CD14-positive monocyte (primary cell): ENCODE data around the gene NDUFS2. TPM values are rescaled to one million over a fixed set of nuclear protein-coding genes. Genes with fewer than 3 reads are reported as not detected.
A peak's percentile ranks its signal among the peaks of the same experiment; 100 is the strongest.
"Not testable (repeated sequence)": the region's sequence is repeated elsewhere in the genome, so short reads cannot be mapped to it uniquely, and the experiment has no call there.

Experiments
- DNase-seq, 3 donors: peaks; one replicate each; pipeline ENCODE4 v3.0.0-alpha.2; 2011 to 2022
- H2AFZ ChIP-seq: 2 replicates; pipeline ENCODE4 v1.6.0; 2012; ENCODE audit warnings: mild to moderate bottlenecking, low read depth, low read length, inconsistent platforms; ENCODE audit not compliant: insufficient read depth, poor library complexity, severe bottlenecking
- H3K27ac ChIP-seq, 2 donors: 1 replicate in 1 of 2; 2 replicates in 1 of 2; pipeline ENCODE4 v1.5.1; 2012 to 2013; ENCODE audit warnings: low read length in 2 of 2, control low read depth in 1 of 2, inconsistent platforms in 1 of 2, low read depth in 1 of 2, mild to moderate bottlenecking in 1 of 2
- H3K27me3 ChIP-seq, 2 donors: one replicate each; pipeline versions ENCODE4 v1.6.0 to v1.6.1; 2011 to 2013; ENCODE audit warnings: low read length in 2 of 2; ENCODE audit not compliant: control insufficient read depth in 2 of 2, insufficient read depth in 2 of 2
- H3K36me3 ChIP-seq, 2 donors: replicated peaks in 1 of 2; 1 replicate in 1 of 2; 2 replicates in 1 of 2; pipeline versions ENCODE4 v1.5.1 to v1.6.1; 2012 to 2013; ENCODE audit warnings: low read length in 2 of 2, control low read depth in 1 of 2, inconsistent platforms in 1 of 2, mild to moderate bottlenecking in 1 of 2; ENCODE audit not compliant: insufficient read depth in 2 of 2, control insufficient read depth in 1 of 2
- H3K4me1 ChIP-seq, 2 donors: 1 replicate in 1 of 2; 2 replicates in 1 of 2; pipeline versions ENCODE4 v1.5.1 to v1.6.1; 2012 to 2013; ENCODE audit warnings: low read length in 2 of 2, control low read depth in 1 of 2, inconsistent platforms in 1 of 2, mild to moderate bottlenecking in 1 of 2, moderate library complexity in 1 of 2; ENCODE audit not compliant: insufficient read depth in 2 of 2, control insufficient read depth in 1 of 2
- H3K4me2 ChIP-seq: replicated peaks from 2 replicates; pipeline ENCODE3; 2012; ENCODE audit warnings: low read length, moderate library complexity, mild to moderate bottlenecking; ENCODE audit not compliant: poor library complexity, severe bottlenecking; ENCODE audit errors: extremely low read depth
- H3K4me3 ChIP-seq, 3 experiments: fragments of 200-600 bp in 1 of 3; sonication (generic) in 1 of 3; replicated peaks in 1 of 3; 1 replicate in 2 of 3; 2 replicates in 1 of 3; pipeline ENCODE4 v1.5.1; 2011 to 2013; ENCODE audit warnings: low read length in 3 of 3, mild to moderate bottlenecking in 3 of 3, control low read depth in 2 of 3, low read depth in 2 of 3, inconsistent platforms in 1 of 3, moderate library complexity in 1 of 3
- H3K79me2 ChIP-seq: 2 replicates; pipeline ENCODE4 v1.6.0; 2012; ENCODE audit warnings: mild to moderate bottlenecking, control low read depth, inconsistent platforms, low read length, moderate library complexity; ENCODE audit not compliant: insufficient read depth
- H3K9ac ChIP-seq: 2 replicates; pipeline ENCODE4 v1.6.0; 2017; ENCODE audit warnings: low read length, mild to moderate bottlenecking; ENCODE audit not compliant: insufficient read depth, poor library complexity, severe bottlenecking
- H3K9me3 ChIP-seq, 2 donors: replicated peaks in 1 of 2; 1 replicate in 1 of 2; 2 replicates in 1 of 2; pipeline versions ENCODE4 v1.5.1 to v1.6.1; 2012 to 2013; ENCODE audit warnings: low read length in 2 of 2, control low read depth in 1 of 2; ENCODE audit not compliant: control insufficient read depth in 1 of 2, insufficient read depth in 1 of 2
- H4K20me1 ChIP-seq: 2 replicates; pipeline ENCODE4 v1.6.0; 2012; ENCODE audit warnings: mild to moderate bottlenecking, low read length, control low read depth, moderate library complexity; ENCODE audit not compliant: insufficient read depth
- H3K27ac Mint-ChIP-seq, 7 donors: one replicate each; pipeline ENCODE4 v1.8.0; 2020; ENCODE audit warnings: mild to moderate bottlenecking in 7 of 7, mixed read lengths in 7 of 7, moderate library complexity in 6 of 7, inconsistent platforms in 2 of 7
- H3K27me3 Mint-ChIP-seq, 3 donors: one replicate each; pipeline ENCODE4 v1.8.0; 2021 to 2022; ENCODE audit warnings: low read depth in 3 of 3, mild to moderate bottlenecking in 3 of 3, mixed read lengths in 3 of 3, moderate library complexity in 3 of 3, inconsistent platforms in 1 of 3
- H3K36me3 Mint-ChIP-seq, 2 donors: one replicate each; pipeline ENCODE4 v1.8.0; 2020; ENCODE audit warnings: mixed read lengths in 2 of 2, inconsistent platforms in 1 of 2, mild to moderate bottlenecking in 1 of 2
- H3K4me1 Mint-ChIP-seq: one replicate; pipeline ENCODE4 v1.8.0; 2020; ENCODE audit warnings: mild to moderate bottlenecking, mixed read lengths
- H3K4me3 Mint-ChIP-seq, 2 donors: one replicate each; pipeline ENCODE4 v1.8.0; 2020; ENCODE audit warnings: mild to moderate bottlenecking in 2 of 2, mixed read lengths in 2 of 2, moderate library complexity in 1 of 2
- H3K9me3 Mint-ChIP-seq, 7 donors: one replicate each; pipeline ENCODE4 v1.8.0; 2020 to 2022; ENCODE audit warnings: mixed read lengths in 7 of 7, mild to moderate bottlenecking in 6 of 7, moderate library complexity in 6 of 7, inconsistent platforms in 2 of 7
- CTCF ChIP-seq: fragments of 200-600 bp; IDR thresholded peaks from one replicate; pipeline ENCODE4 v1.8.0; 2022; ENCODE audit warnings: antibody characterized with exemption, mild to moderate bottlenecking
- WGBS: methylation state at CpG from one replicate; pipeline ENCODE4 v1.1.5; 2013; ENCODE audit warnings: missing lambda C conversion rate; ENCODE audit not compliant: insufficient coverage; 5-methylcytosine and 5-hydroxymethylcytosine counted together
- intact Hi-C, 2 donors: fragments of 100-400 bp; cut with micrococcal nuclease; formaldehyde crosslinking; loops; one replicate each; pipeline versions ENCODE4 v1.15.0 to v1.15.1; 2023
- polyA plus RNA-seq, 3 donors: library from polyadenylated mRNA; depleted of rRNA in 1 of 3; unstranded in 2 of 3; stranded (reverse) in 1 of 3; fragments of 300-500 nt in 2 of 3; fragments of >200 nt in 1 of 3; fragmentation: Illumina TruSeq in 2 of 3; gene quantifications; 1 replicate in 2 of 3; 2 replicates in 1 of 3; pipeline ENCODE4 v1.2.3, GENCODE V29; 2012 to 2021

The NDUFS2 gene
- polyA plus RNA-seq, 3 donors: 87.5 to 119 (median 101) TPM

- Mint-ChIP-seq H3K36me3 (no peaks in the 10 kb centered on the region), H3K4me3 (no peak overlapping the region), H3K27me3 (peaks cover 0 to 4% (median 0%) of the 10 kb centered on the region in 3 donors), H3K9me3 (no peaks in the 10 kb centered on the region), H3K4me1 (peaks cover 12% of the 10 kb centered on the region), H3K27ac (no peak overlapping the region)
- no peak overlapping the region for H2AFZ ChIP-seq
- no peaks in the 10 kb centered on the region for H3K36me3 ChIP-seq
- no peak overlapping the region for H3K4me2 ChIP-seq
- no peaks in the 10 kb centered on the region for H3K9me3 ChIP-seq
- H3K27ac ChIP-seq: no peak overlapping the region
- H3K79me2 ChIP-seq: no peaks in the 10 kb centered on the region
- H3K4me3 ChIP-seq: no peak overlapping the region
- intact Hi-C loops: no loop called here
- peaks cover 6 to 13% of the 10 kb centered on the region in 2 donors for H3K4me1 ChIP-seq
- no peak overlapping the region for H3K9ac ChIP-seq
- H4K20me1 ChIP-seq: no peaks in the 10 kb centered on the region
- H3K27me3 ChIP-seq: no peaks in the 10 kb centered on the region
- TF ChIP-seq CTCF: no peak
- DNase-seq: peak in 2 of 3 donors; percentile 50 to 71
- 0% methylated on average over 1 of the region's 2 CpGs for WGBS
These were observed 40.1 kb downstream of the NDUFS2 start for GRCh38 chr1:161242313-161242712.

GRCh38 chr1:161244888-161245287 is 42.7 kb downstream of the NDUFS2 start:
- peaks cover 0 to under 1% (median 0%) of the 10 kb centered on the region in 3 donors for H3K27me3 Mint-ChIP-seq
- Histone ChIP-seq H3K4me1 (peaks cover 6 to 13% of the 10 kb centered on the region in 2 donors), H3K36me3 (no peaks in the 10 kb centered on the region), H3K27ac (no peak overlapping the region), H3K27me3 (no peaks in the 10 kb centered on the region), H3K9ac (no peak overlapping the region), H2AFZ (no peak overlapping the region), H3K9me3 (no peaks in the 10 kb centered on the region), H3K4me3 (no peak overlapping the region), H4K20me1 (no peaks in the 10 kb centered on the region), H3K79me2 (no peaks in the 10 kb centered on the region), H3K4me2 (no peak overlapping the region)
- no peak for TF ChIP-seq CTCF
- H3K4me1 Mint-ChIP-seq: peaks cover 12% of the 10 kb centered on the region
- no peak for DNase-seq
- no peak overlapping the region for H3K4me3 Mint-ChIP-seq
- intact Hi-C loops: no loop called here
- peaks cover under 1 to 3% (median 1%) of the 10 kb centered on the region in 7 donors for H3K9me3 Mint-ChIP-seq
- no peak overlapping the region for H3K27ac Mint-ChIP-seq
- 100% methylated on average over 4 of the region's 4 CpGs for WGBS
- H3K36me3 Mint-ChIP-seq: no peaks in the 10 kb centered on the region

GRCh38 chr1:161250100-161250499 is 47.9 kb downstream of the NDUFS2 start:
- WGBS: 97% methylated on average over 5 of the region's 5 CpGs
- H3K4me3 ChIP-seq, H3K27ac Mint-ChIP-seq, H4K20me1 ChIP-seq, H3K9ac ChIP-seq, intact Hi-C loops, H3K4me1 ChIP-seq, H3K36me3 ChIP-seq, H3K79me2 ChIP-seq, H3K4me2 ChIP-seq, H3K4me1 Mint-ChIP-seq, H2AFZ ChIP-seq, H3K9me3 ChIP-seq, H3K27ac ChIP-seq, H3K4me3 Mint-ChIP-seq, H3K27me3 Mint-ChIP-seq, H3K27me3 ChIP-seq, H3K36me3 Mint-ChIP-seq, DNase-seq: not testable (repeated sequence)
- peaks cover 3 to 12% (median 7%) of the 10 kb centered on the region in 7 donors for H3K9me3 Mint-ChIP-seq
